BJ (cell line): ENCODE data around the gene TMC3. TPM values are rescaled to one million over a fixed set of nuclear protein-coding genes. Genes with fewer than 3 reads are reported as not detected.

Experiments
- CTCF ChIA-PET: fragments of 350-600 bp; formaldehyde crosslinking; extraction: SDS; loops from one replicate; lab custom pipeline; 2021; ENCODE audit warnings: antibody characterized with exemption, inconsistent platforms; lab: Yijun Ruan, JAX
- POLR2A ChIA-PET: fragments of 300-600 bp; sonication (Branson Sonifier 250); formaldehyde crosslinking; extraction: SDS; loops from one replicate; lab custom pipeline; 2021; ENCODE audit warnings: antibody characterized with exemption; lab: Charles Lee
- DNase-seq: peaks from one replicate; pipeline ENCODE4 v3.0.0-alpha.2; 2011; ENCODE audit warnings: low read depth
- H3K27me3 ChIP-seq: 2 replicates; pipeline ENCODE4 v1.6.0; 2011; ENCODE audit warnings: low read length; ENCODE audit not compliant: control insufficient read depth, insufficient read depth
- H3K36me3 ChIP-seq: 2 replicates; pipeline ENCODE4 v1.5.1; 2011; ENCODE audit warnings: low read length; ENCODE audit not compliant: control insufficient read depth, insufficient read depth
- H3K4me3 ChIP-seq: 2 replicates; pipeline ENCODE4 v1.5.1; 2011; ENCODE audit warnings: low read depth, mild to moderate bottlenecking, control low read depth, low read length
- CTCF ChIP-seq: IDR thresholded peaks from 2 replicates; pipeline ENCODE4 v1.5.1; 2011; ENCODE audit warnings: low read depth, mild to moderate bottlenecking, control low read depth, inconsistent platforms, low read length, moderate library complexity; ENCODE audit not compliant: insufficient read depth
- polyA plus RNA-seq: library from polyadenylated mRNA; depleted of rRNA; stranded (reverse); fragments of >200 nt; gene quantifications from 2 replicates; pipeline ENCODE4 v1.2.3, GENCODE V29; 2011

Gene TMC3
- polyA plus RNA-seq, 1 experiment = not detected

- POLR2A ChIA-PET = interaction anchor here (0.6 to 1.4 kb wide), 2 partner anchors 14 to 201 kb away, joined by 3 to 6 read pairs; no protein-coding TSS in a partner anchor
- TF ChIP-seq CTCF = no peak
Observed at GRCh38 chr15:81326466-81327212, 47.4 kb downstream of the TMC3 start.

GRCh38 chr15:81323944-81324881, 49.8 kb downstream of the TMC3 start, which contains the start of gene STARD5:
Gene STARD5, minus strand, starts transcription at chr15:81324141. Its CDS starts 42 bp downstream, at chr15:81324099.
- ChIA-PET POLR2A (interaction anchor here (0.9 kb wide), 1 partner anchor 11 kb away, joined by 4 read pairs; no protein-coding TSS in a partner anchor), CTCF (interaction anchor here (0.8 to 1.0 kb wide), 3 partner anchors 27 to 168 kb away, joined by 3 read pairs; no protein-coding TSS in a partner anchor)
- H3K36me3 ChIP-seq = peaks cover 4% of the 10 kb centered on the region; the same call in 1 of the 2 replicates
- peak within 1 kb of the TSS; percentile 83 for H3K4me3 ChIP-seq
- H3K27me3 ChIP-seq = no peaks in the 10 kb centered on the region
- no peak for TF ChIP-seq CTCF
- peak; percentile 83 for DNase-seq

More at GRCh38 chr15:81326466-81327212, 47.4 kb downstream of the TMC3 start:
- H3K27me3 ChIP-seq = no peaks in the 10 kb centered on the region
- CTCF ChIA-PET = interaction anchor here (0.9 to 2.3 kb wide), 8 partner anchors 8 to 140 kb away, joined by 3 to 14 read pairs (median 4); no protein-coding TSS in a partner anchor
- peaks cover 2% of the 10 kb centered on the region; the same call in 1 of the 2 replicates for H3K36me3 ChIP-seq
- H3K4me3 ChIP-seq = no peak overlapping the region
- DNase-seq = no peak

- POLR2A ChIA-PET = interaction anchor here (0.9 kb wide), 1 partner anchor 10 kb away, joined by 4 read pairs; no protein-coding TSS in a partner anchor
- no peak for TF ChIP-seq CTCF
- H3K27me3 ChIP-seq = no peaks in the 10 kb centered on the region
- CTCF ChIA-PET = interaction anchor here (0.8 to 1.0 kb wide), 3 partner anchors 27 to 168 kb away, joined by 3 read pairs; no protein-coding TSS in a partner anchor
- peak overlapping the region; percentile 83 for H3K4me3 ChIP-seq
- DNase-seq = no peak
- peaks cover 4% of the 10 kb centered on the region; the same call in 1 of the 2 replicates for H3K36me3 ChIP-seq
Observed at GRCh38 chr15:81323559-81323943, 50.5 kb downstream of the TMC3 start.

GRCh38 chr15:81322676-81323253, 51.2 kb downstream of the TMC3 start:
- no peaks in the 10 kb centered on the region for H3K27me3 ChIP-seq
- DNase-seq = no peak
- ChIA-PET POLR2A (no interaction called here), CTCF (no interaction called here)
- no peak for TF ChIP-seq CTCF
- no peak overlapping the region for H3K4me3 ChIP-seq
- peaks cover 7% of the 10 kb centered on the region for H3K36me3 ChIP-seq
